Measurements from ENCODE around the gene ELMO1.

The ELMO1 gene

GRCh38 chr7:37181550-37181932 is 267.1 kb downstream of the ELMO1 start:
- Histone ChIP-seq H3K36me3 (ENCODE audit: control insufficient read depth, low read length) (no peaks in the 10 kb centered on the region), H3K27me3 (ENCODE audit: control insufficient read depth, low read length) (no peaks in the 10 kb centered on the region), H3K4me2 (ENCODE audit: low read length) (no peak overlapping the region), H3K79me2 (ENCODE audit: control insufficient read depth, low read length) (no peaks in the 10 kb centered on the region), H3K4me3 (ENCODE audit: low read length) (no peak overlapping the region), H4K20me1 (ENCODE audit: control insufficient read depth, insufficient read depth, low read depth, low read length) (peaks cover 9% of the 10 kb centered on the region; the same call in 1 of the 2 replicates), H3K9me2 (replicated peaks; ENCODE audit: control insufficient read depth, low read length) (no peaks in the 10 kb centered on the region), H3K4me1 (ENCODE audit: control insufficient read depth, low read length) (no peaks in the 10 kb centered on the region), H3F3A (ENCODE audit: control insufficient read depth, insufficient read depth) (no peaks in the 10 kb centered on the region), H3K9me3 (ENCODE audit: control insufficient read depth, insufficient read depth, low read length) (no peaks in the 10 kb centered on the region), H3K27ac (ENCODE audit: low read depth, low read length) (no peak overlapping the region)
- TF ChIP-seq, protein P1, sequence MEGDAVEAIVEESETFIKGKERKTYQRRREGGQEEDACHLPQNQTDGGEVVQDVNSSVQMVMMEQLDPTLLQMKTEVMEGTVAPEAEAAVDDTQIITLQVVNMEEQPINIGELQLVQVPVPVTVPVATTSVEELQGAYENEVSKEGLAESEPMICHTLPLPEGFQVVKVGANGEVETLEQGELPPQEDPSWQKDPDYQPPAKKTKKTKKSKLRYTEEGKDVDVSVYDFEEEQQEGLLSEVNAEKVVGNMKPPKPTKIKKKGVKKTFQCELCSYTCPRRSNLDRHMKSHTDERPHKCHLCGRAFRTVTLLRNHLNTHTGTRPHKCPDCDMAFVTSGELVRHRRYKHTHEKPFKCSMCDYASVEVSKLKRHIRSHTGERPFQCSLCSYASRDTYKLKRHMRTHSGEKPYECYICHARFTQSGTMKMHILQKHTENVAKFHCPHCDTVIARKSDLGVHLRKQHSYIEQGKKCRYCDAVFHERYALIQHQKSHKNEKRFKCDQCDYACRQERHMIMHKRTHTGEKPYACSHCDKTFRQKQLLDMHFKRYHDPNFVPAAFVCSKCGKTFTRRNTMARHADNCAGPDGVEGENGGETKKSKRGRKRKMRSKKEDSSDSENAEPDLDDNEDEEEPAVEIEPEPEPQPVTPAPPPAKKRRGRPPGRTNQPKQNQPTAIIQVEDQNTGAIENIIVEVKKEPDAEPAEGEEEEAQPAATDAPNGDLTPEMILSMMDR (IDR thresholded peaks at IDR 0.05; ENCODE audit: low read depth, low read length, poor library complexity, severe bottlenecking) = no peak
- TF ChIP-seq EZH2phosphoT487 (IDR thresholded peaks at IDR 0.05; ENCODE audit: borderline replicate concordance, low read length) = no peak

- Histone ChIP-seq H3K9me3 (ENCODE audit: control insufficient read depth, insufficient read depth, low read length) (no peaks in the 10 kb centered on the region), H3F3A (ENCODE audit: control insufficient read depth, insufficient read depth) (no peaks in the 10 kb centered on the region), H3K27ac (ENCODE audit: low read depth, low read length) (no peak overlapping the region), H3K79me2 (ENCODE audit: control insufficient read depth, low read length) (no peaks in the 10 kb centered on the region), H3K4me1 (ENCODE audit: control insufficient read depth, low read length) (no peaks in the 10 kb centered on the region), H3K9me2 (replicated peaks; ENCODE audit: control insufficient read depth, low read length) (no peaks in the 10 kb centered on the region), H3K4me2 (ENCODE audit: low read length) (no peak overlapping the region), H3K4me3 (ENCODE audit: low read length) (no peak overlapping the region), H3K27me3 (ENCODE audit: control insufficient read depth, low read length) (no peaks in the 10 kb centered on the region), H4K20me1 (ENCODE audit: control insufficient read depth, insufficient read depth, low read depth, low read length) (peaks cover 9% of the 10 kb centered on the region; the same call in 1 of the 2 replicates), H3K36me3 (ENCODE audit: control insufficient read depth, low read length) (no peaks in the 10 kb centered on the region)
- TF ChIP-seq, protein P1 (IDR thresholded peaks at IDR 0.05; ENCODE audit: low read depth, low read length, poor library complexity, severe bottlenecking) = no peak
- TF ChIP-seq EZH2phosphoT487 (IDR thresholded peaks at IDR 0.05; ENCODE audit: borderline replicate concordance, low read length) = no peak
Measured at GRCh38 chr7:37180828-37181549, 267.7 kb downstream of the ELMO1 start.

DNA sequence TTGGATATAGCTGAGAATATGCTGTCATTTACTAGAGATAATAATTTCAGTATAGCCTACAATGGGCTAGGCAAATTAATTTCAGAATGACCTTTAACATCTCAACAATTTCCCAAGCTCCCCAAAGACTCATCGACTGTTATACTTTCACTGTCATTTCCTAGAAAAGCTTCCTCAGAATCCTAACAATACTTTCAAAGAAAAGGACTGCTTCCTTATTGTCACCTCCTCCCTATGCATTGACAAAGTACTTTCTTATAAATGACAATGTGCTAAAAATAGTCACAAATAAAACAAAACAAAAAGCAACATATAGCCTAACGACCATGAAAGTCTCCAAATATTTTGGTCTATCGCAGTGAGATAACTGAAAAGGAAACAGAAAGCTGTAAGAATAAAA is 272.6 kb downstream of the ELMO1 start:
- Histone ChIP-seq H3F3A (ENCODE audit: control insufficient read depth, insufficient read depth) (no peaks in the 10 kb centered on the region), H3K27ac (ENCODE audit: low read depth, low read length) (no peak overlapping the region), H3K4me3 (ENCODE audit: low read length) (no peak overlapping the region), H3K9me3 (ENCODE audit: control insufficient read depth, insufficient read depth, low read length) (no peaks in the 10 kb centered on the region), H3K4me2 (ENCODE audit: low read length) (no peak overlapping the region), H3K27me3 (ENCODE audit: control insufficient read depth, low read length) (no peaks in the 10 kb centered on the region), H3K4me1 (ENCODE audit: control insufficient read depth, low read length) (no peaks in the 10 kb centered on the region), H3K9me2 (replicated peaks; ENCODE audit: control insufficient read depth, low read length) (no peaks in the 10 kb centered on the region), H4K20me1 (ENCODE audit: control insufficient read depth, insufficient read depth, low read depth, low read length) (peaks cover 3% of the 10 kb centered on the region; the same call in 1 of the 2 replicates), H3K36me3 (ENCODE audit: control insufficient read depth, low read length) (peaks cover 12% of the 10 kb centered on the region), H3K79me2 (ENCODE audit: control insufficient read depth, low read length) (no peaks in the 10 kb centered on the region)
- TF ChIP-seq EZH2phosphoT487 (IDR thresholded peaks at IDR 0.05; ENCODE audit: borderline replicate concordance, low read length) = no peak
- TF ChIP-seq, protein P1 (IDR thresholded peaks at IDR 0.05; ENCODE audit: low read depth, low read length, poor library complexity, severe bottlenecking) = no peak
